ENCODE data around the gene GPR89B.
A peak's percentile ranks its signal among the peaks of the same experiment; 100 is the strongest.
"Not testable (repeated sequence)": the region's sequence is repeated elsewhere in the genome, so short reads cannot be mapped to it uniquely, and the experiment has no call there.

Gene GPR89B

DNA sequence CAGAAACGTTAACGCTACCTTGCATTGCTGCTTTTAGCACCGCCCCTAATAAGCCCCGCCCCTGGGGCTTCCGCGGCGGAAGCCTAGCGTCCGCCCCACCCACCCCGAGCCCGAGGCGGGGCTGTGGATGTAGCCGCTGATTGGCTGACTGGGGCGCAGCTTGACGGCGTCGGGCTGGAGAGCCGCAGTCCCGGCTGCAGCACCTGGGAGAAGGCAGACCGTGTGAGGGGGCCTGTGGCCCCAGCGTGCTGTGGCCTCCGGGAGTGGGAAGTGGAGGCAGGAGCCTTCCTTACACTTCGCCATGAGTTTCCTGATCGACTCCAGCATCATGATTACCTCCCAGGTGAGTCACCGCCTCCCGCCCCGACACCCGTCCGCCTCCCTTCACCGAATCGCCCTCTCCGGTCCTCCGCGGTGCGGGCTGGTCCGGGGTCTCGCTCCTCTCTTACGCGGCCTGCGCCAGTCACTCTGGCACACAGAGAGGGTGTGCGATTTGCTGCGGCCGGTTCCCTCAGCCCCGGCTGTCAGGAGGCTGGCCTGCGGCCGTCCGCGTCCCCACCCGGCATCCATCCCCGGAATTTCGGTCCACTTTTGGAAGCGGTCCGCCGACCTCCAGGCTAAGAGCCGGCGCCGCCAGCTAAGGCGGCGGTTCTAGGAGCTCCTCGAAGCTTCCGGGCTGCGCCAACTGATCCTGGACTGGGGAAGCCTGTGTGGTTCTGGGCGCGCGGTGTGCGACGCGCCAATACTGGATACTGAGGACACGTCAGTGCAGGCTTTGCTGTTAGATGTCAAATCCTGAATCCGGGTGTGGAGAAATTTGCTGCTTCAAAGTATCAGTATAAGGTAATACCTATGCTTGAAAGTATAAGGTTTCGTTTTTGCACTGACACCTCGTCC, at the start of gene GPR89B:
Gene GPR89B, plus strand, starts transcription at position 185 of the 897 bp plus-strand sequence. Its CDS starts 117 bp downstream, at position 302.
- DNase-seq (ENCODE audit: low spot score) = peak; percentile 94

DNA sequence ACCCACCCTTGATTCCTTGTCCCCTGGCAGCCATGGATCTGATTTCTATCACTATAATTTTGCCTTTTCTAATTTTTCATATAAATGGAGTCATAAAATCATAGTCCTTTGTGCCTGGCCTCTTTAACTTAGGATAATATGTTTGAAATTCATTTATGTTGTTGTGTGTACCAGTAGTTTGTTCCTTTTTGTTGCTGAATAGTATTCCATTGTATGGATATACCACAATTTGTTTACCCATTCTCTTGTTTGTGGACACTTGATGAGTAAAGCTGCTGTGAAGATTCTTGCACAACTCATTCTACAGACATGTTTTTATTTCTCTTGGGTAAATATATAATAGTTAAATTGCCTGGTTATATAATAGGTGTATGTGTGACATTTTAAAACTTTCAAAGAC, 48.3 kb upstream of the GPR89B start:
- DNase-seq (ENCODE audit: low spot score) = no peak

DNA sequence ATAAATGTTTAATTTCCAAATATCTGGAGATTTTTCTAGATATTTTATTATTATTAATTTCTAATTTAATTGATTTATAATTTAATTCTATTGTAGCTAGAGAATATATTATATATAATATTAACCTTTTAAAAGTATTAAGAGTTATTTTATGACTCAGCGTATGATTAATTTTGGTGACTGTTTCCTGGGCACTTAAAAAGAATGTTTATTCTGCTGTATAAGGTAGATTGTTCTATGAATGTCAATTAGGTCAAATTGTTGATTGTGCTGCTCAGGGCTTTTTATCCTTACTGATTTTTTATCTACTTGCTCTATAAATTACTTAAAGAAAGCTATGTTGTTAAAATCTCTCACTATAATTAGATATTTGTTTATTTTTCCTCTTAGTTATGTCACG, 45.7 kb upstream of the GPR89B start:
- DNase-seq (ENCODE audit: low spot score) = no peak

DNA sequence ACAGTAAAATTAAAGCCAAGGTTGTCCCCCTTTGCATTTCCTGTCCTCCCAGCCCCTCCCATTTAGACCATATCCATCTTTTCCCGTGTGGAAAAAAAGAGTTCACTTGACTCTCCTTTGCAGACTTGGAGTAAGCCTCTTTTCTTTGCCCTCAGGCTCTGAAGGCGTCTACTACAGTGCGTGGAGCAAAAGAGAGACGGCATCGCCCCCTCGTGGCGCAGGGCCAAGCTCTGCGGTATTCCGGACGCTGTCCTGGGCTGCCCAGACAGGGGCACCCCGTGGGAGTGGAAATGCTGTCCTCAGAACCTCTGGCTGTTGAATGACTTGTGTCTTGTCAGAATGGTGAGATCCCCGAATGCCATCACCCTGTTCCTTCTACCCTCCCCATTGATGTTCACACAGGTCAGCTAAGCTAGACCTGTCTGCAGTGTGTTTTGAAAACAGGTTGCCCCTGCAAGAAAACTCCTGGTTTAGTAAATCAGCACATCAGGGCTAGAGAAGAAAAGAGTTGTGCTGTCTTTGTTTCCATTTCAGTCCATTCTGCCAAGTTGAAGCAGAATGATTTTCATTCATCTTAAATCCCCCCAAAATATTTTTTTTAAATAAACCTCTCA, 37.9 kb upstream of the GPR89B start:
- peak; percentile 43 for DNase-seq (ENCODE audit: low spot score)

DNA sequence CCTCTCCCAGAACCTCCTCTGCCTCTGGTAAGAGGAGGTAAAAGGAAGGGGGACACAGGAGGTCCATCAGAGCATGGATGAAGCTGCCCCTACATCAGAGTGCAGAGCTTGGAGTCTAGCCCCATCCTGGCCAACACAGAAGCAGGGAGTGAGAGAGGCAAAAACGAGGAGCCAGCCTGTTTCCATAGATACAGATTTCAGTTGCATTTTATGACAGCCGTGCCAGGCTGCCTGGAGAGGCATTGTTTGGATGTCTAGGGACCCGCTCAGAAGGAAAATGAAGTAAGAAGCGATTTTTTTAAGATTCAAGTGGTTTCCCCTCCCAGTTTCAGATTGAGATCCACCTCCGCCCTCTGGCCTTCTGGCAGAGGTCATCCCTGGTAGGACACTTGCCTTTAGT, 37.1 kb upstream of the GPR89B start:
- DNase-seq (ENCODE audit: low spot score) = no peak

DNA sequence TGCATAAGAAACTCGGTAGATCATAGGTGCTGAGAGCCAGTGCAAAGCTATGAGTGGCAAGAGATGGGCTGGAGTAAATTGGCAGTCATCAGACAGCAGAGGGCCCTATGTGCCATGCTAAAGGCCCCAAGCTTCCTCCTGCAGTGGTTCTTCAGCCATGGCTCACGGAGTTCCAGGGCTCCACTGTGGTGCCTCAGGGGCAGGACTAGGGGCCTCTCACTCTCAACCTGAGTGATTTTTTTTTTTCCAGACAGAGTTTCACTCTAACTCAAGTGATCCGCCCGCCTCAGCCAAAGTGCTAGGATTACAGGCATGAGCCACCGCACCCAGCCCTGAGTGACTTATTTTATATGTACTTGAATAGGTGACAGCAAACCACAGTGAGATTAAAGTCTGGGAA, 36.0 kb upstream of the GPR89B start:
- DNase-seq (ENCODE audit: low spot score) = peak; percentile 6

DNA sequence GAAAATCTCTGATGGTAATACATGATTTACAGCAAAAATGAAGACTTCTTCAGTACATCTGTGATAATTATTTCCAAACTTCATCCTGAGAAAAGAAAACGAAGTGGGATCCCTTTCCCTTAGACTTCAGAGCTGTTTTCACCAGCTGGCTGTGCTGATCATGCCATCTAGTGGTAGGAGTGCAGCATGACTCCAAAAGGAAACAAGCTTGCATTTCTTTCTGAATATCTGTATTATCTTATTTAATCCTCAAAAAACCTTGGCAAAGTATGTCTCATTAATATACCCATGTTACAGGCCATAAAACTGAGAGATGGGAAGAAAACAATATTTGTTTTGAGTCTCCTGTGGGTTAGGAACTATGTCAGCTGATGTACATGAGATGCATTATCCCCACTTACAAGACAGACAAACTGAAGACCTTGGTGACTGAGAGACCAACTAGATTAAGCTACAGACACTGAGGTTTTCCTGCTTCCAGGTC, 35.4 kb upstream of the GPR89B start:
- DNase-seq (ENCODE audit: low spot score) = peak; percentile 66

DNA sequence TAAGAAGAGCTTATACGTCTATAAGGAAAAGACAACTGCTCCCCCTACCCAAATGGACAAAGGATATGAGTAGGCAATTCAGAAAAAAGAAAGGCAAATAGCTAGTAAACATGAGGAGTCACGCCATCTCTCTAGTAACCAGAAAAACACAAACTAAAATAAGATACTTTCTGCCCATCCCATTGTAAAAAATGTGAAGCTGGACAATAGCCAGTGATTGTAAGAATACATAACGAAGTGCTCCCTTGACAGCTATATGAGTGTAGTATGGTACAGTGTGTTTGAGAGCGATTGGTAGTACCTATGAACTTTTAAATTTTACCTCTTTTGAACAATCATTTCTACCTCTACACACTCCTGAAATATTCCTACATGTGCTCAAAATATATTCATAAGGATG, 33.1 kb upstream of the GPR89B start:
- DNase-seq (ENCODE audit: low spot score) = no peak

DNA sequence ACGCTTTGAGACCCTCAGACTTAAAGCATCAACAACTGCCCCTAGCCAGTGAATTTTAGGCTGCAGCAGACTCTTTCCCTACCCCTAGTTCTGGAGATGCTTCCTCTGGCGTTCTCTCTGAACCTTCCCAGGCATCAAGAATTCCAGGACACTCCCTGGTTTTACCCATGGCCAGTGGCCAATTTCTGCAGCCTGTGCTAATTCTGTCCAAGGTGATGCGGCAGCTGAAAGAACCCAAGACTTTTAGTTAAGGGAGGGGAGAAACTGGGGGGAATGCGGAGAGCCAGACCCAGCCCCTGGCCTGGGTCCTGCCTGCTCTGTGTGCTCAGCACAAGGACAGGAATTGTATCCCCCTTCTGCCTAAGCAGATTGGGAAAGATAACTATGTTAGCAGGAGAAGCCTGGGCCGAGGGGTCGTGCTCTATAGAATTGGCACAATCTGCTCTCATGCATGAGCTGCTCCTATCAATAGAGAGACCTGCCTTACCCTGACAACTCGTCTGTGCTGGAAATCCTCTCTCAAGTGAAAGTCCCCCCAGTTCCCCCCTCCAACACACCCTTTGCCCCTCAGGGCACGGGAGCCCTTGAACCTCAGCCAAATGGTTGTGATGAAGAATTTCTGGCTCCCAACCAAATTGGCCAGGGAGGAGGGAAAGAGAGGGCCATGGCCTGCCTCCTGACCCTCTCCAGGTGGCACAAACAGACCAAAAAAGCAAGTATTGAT, 31.0 kb upstream of the GPR89B start:
- DNase-seq (ENCODE audit: low spot score) = no peak

DNA sequence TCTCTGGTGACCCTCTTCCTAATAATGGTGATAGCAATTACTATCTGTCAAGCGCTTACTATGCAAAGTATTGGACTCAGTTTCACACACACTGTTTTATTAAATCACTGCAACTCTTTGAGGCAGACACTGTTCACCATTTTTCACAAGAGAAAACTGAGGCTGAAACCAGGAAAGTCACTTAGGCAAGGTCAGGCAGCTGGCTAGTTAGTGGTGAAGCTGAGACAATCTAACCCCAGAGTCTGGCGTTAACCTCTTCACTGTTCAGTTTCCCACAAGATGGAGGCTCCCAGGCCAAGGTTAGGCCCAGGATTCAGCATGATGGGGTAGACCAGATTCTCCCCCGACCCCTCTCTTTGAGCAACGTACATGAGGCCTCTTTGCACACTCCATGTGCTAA, 30.4 kb upstream of the GPR89B start:
- DNase-seq (ENCODE audit: low spot score) = no peak

DNA sequence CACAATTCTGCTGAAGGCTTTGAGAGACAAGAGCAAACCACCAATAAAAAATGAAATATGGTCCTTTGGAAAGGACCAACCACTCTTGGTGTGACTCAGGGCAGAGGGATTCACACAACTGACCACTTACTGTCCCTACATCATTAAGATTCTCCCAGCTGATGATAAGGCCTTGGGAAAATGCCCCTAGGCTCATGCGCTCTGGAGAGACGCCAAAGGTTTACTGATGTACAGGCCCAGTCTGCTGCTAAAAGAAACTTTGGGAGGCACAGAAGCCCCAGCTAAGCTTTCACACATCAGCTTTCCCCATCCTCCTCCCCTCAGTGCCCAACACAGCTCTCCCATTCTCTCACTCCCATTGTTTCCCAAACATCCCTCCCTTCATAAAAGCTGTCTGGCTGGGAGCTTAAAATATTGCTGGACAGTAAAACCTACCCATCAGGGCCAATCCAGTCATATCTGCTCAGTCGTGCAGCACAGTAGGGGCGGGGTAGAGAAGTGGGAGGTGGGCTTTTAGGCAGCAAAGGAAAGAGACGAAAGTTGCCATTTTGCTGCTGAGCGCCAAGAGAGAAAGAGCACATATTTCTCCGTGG, 25.9 kb upstream of the GPR89B start, which contains the start of gene GJA8:
Gene GJA8, plus strand, starts transcription at position 543 of the 593 bp plus-strand sequence. CDS start 5,161 bp downstream, outside the sequence.
- DNase-seq (ENCODE audit: low spot score) = no peak

DNA sequence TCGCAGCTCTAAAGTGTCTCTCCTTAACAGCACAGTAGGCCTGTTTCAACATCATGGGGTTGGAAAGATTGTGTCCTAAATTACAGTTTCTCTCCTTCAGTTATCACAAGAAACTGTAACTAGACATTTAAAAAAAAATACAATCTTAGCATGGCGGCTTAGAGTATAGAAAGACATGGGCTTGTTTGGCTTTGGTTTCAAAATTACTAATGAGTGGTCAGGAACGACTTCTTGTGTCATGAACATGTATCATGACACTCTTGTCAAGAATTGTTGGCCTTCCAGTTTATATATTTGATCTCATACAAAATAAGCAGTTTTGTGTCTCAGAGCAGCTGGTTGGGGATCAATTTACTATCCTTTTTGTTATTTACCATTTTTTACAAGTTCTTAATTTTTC, 23.5 kb upstream of the GPR89B start:
- no peak for DNase-seq (ENCODE audit: low spot score)

DNA sequence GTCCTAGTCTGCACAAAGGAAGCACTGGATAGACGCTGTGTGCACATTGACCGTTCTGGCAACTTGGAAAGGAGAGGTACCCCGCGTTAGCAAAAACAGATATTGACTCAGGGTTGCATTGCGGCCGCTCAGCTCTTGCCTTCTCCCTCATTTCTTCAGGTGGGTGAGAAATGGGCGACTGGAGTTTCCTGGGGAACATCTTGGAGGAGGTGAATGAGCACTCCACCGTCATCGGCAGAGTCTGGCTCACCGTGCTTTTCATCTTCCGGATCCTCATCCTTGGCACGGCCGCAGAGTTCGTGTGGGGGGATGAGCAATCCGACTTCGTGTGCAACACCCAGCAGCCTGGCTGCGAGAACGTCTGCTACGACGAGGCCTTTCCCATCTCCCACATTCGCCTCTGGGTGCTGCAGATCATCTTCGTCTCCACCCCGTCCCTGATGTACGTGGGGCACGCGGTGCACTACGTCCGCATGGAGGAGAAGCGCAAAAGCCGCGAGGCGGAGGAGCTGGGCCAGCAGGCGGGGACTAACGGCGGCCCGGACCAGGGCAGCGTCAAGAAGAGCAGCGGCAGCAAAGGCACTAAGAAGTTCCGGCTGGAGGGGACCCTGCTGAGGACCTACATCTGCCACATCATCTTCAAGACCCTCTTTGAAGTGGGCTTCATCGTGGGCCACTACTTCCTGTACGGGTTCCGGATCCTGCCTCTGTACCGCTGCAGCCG, 20.3 kb upstream of the GPR89B start:
- DNase-seq (ENCODE audit: low spot score) = no peak

DNA sequence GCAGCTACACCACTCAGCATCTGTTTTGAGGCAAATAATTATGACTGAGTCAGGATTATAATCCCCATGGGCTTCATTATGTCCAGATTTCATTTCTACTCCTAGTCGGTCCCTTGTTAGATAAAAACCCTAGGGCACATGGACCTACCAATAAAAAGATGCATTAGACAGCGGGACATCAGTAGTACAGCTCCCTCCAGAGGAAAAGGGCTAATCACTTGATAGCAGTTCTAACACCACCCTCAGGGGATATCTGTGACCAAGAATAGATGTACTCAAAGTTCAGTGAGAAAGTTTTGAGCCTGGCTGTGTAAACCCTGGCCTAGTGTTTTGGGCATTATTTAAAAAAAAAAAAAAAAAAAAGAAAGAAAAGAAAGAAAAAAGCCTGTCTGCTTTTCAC, 15.7 kb upstream of the GPR89B start:
- no peak for DNase-seq (ENCODE audit: low spot score)

DNA sequence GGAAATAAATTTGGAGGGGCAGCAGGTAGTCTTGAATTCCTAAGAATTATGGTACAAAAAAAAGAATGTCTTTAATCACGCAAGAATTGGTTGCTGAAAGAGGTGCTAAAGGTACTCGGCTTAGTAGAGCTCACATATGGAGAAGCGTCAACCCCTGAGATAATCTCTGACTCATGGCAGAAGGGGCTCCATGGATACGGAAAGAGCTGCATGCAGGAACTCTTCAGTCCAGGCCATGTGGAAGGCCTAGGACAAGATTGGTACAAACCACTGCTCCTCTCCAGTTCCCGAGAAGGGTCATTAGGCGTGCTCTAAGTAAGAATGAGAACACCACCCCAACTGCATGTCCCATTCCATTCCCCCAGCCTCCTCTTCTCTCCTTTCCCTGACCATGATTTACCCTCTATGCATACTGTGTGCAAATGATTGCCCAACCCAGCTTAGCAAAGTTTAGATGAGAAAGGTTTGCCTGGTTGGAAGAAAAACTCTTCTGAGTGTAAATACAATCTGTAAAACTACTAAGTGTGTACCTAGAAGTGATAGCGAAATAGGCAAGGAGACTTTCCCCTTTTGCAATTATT, 14.8 kb upstream of the GPR89B start:
- no peak for DNase-seq (ENCODE audit: low spot score)

DNA sequence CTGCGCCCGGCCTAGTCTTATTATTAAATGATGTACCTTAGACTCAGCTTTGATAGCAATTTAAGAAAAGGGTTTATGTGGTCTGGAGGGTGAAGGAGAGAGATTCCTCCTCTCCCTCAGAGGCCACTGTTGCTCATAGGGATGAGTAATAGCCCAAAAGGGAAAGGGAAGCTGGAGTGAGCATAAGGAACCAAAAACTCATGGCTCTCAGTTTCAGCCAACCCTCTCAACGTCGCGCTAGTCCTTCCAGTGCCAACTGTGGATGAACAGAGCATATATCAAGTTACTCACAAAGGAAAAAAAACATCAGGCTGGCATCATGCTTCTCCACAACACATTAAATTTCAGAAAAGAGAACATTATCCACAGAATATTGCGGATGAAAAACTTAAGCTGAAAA, 8.3 kb upstream of the GPR89B start:
- no peak for DNase-seq (ENCODE audit: low spot score)

DNA sequence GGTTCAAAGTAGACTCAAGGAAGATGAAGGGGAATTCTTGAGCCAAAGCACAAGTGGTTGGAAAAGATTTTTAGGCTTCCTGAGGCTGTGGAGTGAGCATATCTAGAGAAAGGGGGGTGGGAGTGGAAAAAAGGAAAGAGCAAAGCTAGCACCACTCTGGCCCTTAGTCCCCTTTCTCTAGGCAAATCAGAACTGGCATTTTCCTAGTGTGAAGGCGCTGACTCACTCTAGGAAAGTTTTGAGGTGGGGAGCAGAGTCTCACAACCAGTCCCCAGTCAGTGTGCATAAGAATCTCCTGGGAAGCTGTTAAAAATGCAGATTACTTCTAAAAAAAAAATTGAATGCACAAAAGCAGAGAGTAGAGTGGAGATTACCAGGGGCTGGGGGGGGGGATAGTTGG, 3.4 kb upstream of the GPR89B start:
- no peak for DNase-seq (ENCODE audit: low spot score)

DNA sequence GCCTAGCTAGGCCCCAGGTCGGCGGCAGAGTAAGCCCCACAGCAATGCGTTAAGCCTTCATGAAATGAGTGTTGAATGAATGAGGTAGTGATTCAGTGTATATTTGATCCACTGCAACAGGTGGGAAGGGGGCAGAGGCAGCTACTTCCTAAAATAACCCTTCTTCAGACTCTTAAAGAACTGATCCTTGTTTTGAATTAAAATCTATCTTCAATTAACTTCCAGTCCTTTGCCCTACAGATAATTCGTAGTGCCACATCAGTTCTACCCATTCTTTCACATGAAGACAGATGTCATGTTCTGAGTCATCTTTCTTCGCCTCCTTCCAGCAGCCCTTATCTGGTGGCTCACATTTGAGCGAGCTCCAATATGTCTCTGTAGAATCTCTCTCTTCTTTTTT, 1.0 kb upstream of the GPR89B start:
- DNase-seq (ENCODE audit: low spot score) = peak; percentile 75

DNA sequence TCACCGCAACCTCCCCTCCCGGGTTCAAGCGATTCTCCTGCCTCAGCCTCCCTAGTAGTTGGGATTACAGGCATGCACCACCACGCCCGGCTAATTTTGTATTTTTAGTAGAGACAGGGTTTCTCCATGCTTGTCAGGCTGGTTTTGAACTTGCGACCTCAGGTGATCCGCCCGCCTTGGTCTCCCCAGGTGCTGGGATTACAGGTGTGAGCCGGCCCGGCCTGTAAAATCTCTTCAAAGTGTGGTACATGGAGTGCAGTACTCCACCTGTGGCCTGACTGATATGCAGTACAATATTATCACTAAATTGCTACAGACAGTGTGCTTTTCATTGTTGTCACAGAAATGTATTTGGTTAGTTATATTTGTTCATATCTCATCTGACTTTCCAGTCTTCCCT, 531 bp upstream of the GPR89B start:
- not testable (repeated sequence) for DNase-seq (ENCODE audit: low spot score)

DNA sequence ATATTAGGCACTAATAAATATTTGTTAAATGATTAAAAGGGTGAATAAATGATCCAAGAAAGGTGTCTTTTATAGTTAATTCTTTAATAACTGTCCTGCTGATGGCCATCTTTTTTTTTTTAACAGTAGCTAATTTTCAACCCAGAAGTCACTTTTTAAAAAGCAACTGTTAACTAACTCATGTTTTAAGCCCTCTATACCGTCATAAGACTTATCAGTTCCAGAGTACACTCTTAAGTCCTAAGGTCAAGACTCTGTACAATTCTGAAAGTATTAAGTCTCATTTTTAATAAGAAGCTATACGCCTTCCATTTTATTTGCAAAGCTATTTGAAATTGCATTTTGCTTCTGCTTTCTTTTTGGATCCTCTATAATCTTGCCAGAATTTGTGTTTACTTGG, 2.9 kb downstream of the GPR89B start:
- not testable (repeated sequence) for DNase-seq (ENCODE audit: low spot score)

DNA sequence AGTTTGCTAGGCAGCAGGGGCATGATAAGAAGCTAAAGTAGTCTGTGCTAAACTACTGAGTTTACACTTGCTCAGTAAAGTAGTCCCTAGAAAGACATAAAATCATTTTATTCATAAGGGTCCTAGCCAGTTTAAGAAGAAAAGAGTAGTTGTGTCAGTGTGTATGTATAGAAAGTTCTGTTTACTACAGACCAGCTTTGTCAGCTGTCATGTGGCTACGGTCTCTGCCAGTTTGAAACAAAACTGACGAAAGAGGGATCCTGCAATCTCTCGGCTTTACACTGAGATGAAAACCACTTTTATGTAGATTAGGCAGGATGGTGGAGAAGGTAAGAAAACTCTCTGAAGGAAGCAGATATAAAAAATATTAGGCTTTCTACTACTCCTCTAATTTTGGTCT, 7.1 kb downstream of the GPR89B start:
- not testable (repeated sequence) for DNase-seq (ENCODE audit: low spot score)

Data from hematopoietic multipotent progenitor cell treated with erythropoietin and hydrocortisone succinate and interleukin-3 and kit ligand, for 15 days (in vitro differentiated cells).